ENCODE measurements around the gene SLC7A4.

GRCh38 chr22:21010426-21011113 lies 21.8 kb downstream of the SLC7A4 start:
- no peak for TF ChIP-seq NANOG (IDR thresholded peaks at IDR 0.05; ENCODE audit: insufficient read depth, low read depth, low read length, poor library complexity, severe bottlenecking)
- no peak for TF ChIP-seq HDAC6 (IDR thresholded peaks at IDR 0.05; ENCODE audit: low read depth, low read length)
- TF ChIP-seq CTCF (IDR thresholded peaks at IDR 0.05; ENCODE audit: control extremely low read depth in 1 of 3, insufficient read depth in 1 of 3, low read depth in 1 of 3, low read length in 3 of 3) = no peak
- TF ChIP-seq ZNF274 (IDR thresholded peaks at IDR 0.05; ENCODE audit: borderline replicate concordance, extremely low read depth, low read length) = no peak
- no peak for TF ChIP-seq CHD7 (IDR thresholded peaks at IDR 0.05; ENCODE audit: insufficient replicate concordance, low read length)

All from H1 (cell line).